ENCODE measurements around the gene PRKAR1A.
A peak's percentile ranks its signal among the peaks of the same experiment; 100 is the strongest.
"Not testable (repeated sequence)": the region's sequence is repeated elsewhere in the genome, so short reads cannot be mapped to it uniquely, and the experiment has no call there.

PRKAR1A gene

GRCh38 chr17:68578236-68578635, 66.0 kb downstream of the PRKAR1A start:
- DNase-seq, result no peak

DNA sequence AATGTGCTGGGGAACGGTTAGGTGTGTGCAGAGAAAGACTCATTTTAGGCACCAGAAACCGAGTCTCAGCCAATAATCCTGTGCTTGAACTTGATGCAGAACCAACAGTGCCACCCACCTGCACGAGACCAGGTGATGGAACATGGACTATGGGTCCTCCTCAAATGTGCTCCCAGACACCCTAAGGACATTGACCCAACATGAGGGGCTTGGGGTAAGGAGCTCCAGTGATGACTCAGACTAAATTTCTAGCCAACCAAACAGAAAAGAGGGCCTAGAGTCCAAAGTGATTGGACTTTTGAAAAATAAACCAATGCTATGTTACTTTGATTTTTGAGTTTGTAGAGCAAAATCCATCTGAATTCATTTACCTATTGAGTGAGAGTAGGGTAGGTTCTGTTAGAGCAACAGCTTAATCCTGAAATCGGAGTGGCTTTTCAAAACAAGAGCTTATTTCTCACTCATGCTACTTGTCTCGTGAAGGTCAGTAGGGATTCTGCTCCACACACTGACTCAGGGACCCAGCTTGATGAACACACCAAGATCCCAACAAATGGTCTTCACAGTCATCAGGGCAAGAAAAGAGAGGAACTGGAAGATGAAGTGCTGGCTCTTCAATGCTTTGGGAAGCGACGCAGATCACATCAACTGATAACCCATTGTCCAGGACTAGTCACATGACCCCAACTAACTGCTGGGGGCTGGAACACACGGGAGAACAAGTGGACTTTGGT, 67.1 kb downstream of the PRKAR1A start:
- no peak for DNase-seq

- peak in 1 of 51 donors; percentile 36 for DNase-seq
Measured at GRCh38 chr17:68580236-68580770, 68.1 kb downstream of the PRKAR1A start.

DNA sequence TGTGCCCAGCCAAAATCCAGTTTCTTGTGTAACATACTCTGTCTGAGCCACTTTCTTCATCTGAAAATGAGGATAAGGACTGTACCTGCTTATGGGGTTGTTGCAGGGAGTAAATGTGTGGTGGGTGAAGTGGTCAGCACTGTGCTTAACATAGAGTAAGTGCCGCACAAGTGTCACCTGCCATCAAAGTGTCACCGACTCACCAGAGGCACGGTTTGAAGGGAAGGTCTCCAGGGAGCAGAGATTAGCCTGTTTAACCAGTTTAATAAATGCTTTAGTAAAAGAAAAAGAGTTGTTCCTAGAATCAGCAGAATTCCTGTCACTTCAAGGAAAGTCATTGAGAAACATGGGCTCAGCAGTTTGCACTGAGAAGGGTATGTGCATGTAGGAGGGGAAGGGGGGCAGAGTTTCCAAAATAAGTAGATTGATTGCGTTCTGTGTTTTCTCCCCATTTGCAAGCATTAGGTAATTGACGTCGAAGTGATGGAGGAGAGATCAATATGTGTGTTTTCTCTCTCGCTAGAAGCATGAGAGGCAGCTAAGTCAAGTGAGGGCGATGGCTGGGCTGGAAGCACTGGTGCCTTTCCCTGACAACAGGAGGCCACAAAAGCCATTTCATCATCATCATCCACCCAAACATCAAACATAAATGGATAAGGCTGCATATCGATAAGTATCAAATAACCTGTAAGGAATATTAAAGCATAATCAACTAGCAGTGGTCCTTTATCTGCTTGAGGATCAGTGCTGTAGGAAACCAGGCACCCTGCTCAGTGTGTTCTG, 69.8 kb downstream of the PRKAR1A start:
- no peak for DNase-seq

DNA sequence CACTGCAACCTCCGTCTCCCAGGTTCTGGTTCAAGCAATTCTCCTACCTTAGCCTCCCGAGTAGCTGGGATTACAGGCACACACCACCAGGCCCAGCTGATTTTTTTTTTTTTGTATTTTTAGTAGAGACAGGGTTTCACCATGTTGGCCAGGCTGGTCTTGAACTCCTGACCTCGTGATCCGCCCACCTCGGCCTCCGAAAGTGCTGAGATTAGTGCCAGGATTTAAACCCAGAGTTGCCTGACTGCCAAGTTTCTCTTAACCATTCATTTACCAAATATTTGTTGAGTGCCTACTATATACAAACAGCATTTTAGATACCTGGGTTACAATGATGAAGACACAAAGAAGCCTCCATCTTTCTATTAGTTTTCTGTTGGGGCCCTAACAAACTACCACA, 70.6 kb downstream of the PRKAR1A start:
- not testable (repeated sequence) for DNase-seq

GRCh38 chr17:68584581-68585303, 72.5 kb downstream of the PRKAR1A start:
- DNase-seq, result no peak

GRCh38 chr17:68585643-68586042, 73.4 kb downstream of the PRKAR1A start:
- DNase-seq, result no peak

- no peak for DNase-seq
Measured at GRCh38 chr17:68587026-68587425, 74.8 kb downstream of the PRKAR1A start.

DNA sequence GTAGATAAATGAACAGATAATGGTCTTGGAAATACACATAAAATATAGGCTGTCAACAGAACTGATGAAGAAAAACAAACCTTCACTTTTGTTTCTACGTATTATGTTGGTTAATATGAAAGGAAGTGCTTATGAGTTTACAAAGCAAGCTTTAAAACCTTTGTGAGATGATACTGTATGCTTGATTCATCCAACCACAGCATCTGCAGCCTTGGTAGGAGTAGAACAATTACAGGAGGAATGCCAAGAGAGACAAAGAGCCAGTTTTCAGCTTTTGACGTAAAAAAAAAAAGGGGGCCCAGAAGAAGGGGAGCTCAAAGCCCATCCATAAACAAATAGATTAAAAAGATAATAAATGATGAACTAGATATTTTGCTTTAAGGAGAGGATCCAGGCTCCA, 75.6 kb downstream of the PRKAR1A start:
- DNase-seq, result no peak

GRCh38 chr17:68588362-68588761, 76.1 kb downstream of the PRKAR1A start:
- no peak for DNase-seq

GRCh38 chr17:68589086-68589485, 76.9 kb downstream of the PRKAR1A start:
- no peak for DNase-seq

- DNase-seq, result peak in 1 of 51 donors; percentile 13
Measured at GRCh38 chr17:68591583-68591982, 79.4 kb downstream of the PRKAR1A start.

DNA sequence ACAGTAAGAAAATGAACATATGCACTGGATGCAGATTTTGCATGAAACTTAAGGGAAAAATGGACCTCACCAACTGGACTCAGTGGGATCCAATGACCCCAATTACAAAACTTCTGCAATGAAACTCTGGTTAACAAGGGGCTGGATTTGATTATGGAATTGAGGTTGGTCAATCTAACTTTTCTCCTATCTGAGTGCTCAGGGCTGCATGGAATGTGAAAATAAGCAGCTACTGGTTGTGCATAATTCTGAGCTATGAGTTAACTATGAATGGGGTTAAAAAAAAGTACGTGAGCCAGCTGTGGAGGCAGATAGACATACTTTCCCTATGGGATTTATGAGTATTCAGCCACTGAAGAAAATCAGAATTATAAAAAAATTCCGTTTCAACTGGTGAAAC, 79.8 kb downstream of the PRKAR1A start:
- DNase-seq, result no peak

DNA sequence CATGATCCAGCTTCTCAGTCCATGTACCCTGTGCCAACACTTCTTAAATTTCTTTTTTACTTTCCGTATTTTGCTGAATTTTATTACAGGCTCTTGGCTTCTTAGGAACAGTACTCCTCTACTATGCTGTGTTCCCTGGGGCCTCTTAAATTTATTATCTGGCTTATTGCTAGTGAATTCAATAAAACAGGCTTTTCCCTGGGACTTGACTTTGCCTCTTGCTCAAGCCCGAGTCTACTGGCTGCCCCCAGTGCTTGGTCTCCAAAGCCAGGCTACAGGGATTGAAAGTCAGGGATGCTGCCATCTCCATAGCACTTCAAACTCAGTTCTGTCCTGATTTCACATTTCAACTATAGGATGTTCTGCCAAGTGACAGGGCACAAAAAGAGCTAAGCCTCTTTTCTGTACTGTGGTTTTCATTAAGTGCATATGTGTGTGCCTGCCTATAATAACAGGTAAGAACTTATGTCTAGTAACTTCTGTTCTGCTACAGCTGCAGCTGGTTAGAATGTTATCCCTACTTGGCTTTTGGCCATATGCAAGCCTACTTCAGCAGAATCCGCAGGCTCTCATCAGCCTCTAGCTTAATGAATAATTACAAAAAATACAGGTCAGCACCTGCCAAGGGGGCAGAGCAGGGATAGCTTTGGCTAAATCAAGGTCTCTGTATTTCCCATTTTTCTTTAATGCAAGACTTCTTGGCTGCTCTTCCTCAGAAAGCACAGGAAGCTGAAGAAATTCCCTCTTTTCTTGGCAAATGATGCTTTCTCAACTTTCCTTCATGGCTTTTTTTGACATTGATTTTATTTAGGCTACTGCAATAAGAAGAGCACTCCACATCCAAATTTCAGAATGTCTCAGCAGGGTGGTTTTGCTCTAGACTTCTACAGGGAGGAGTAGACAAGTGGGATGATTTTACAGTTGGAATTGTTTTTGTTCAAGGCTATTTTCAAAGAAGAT, 80.7 kb downstream of the PRKAR1A start:
- DNase-seq, result no peak

DNA sequence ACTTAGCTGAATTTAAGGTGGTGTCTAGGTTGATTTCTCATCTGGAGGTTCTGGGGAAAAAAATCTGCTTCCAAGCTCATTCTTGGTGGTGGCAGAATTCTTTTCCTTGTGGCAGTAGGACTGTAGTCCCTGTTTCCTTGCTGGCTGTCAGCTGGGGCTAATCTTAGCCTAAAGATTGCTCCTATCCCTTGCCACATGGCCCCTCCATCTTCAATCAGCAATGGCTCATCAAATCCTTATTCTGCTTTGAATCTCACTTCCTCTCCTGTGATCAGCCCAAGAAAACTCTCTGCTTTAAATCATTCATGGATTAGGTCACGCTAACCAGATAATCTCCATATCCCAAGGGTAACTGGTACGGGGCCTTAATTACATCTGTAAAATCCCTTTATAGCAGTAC, 82.3 kb downstream of the PRKAR1A start:
- DNase-seq, result no peak

- DNase-seq, result no peak
Measured at GRCh38 chr17:68595496-68595895, 83.3 kb downstream of the PRKAR1A start.

GRCh38 chr17:68595986-68596385, 83.8 kb downstream of the PRKAR1A start:
- DNase-seq, result no peak

- no peak for DNase-seq
Measured at GRCh38 chr17:68596411-68596945, 84.2 kb downstream of the PRKAR1A start.

DNA sequence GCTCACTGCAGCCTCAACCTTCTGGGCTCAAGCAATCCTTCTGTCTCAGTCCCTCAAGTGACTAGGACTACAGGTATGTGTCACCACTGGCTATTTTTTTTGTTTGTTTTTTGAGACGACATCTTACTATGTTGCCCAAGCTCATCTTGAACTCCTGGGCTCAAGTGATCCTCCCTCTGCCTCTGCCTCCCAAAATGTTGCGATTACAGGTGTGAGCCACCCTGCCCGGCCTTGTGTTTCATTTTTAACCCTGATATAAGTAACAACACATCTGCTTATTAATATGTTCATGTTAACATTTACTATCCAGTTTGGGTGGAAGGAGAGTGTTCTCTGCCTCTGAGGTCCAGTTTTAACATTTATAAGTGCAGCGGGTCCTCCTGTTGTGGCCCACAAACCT, 85.8 kb downstream of the PRKAR1A start:
- DNase-seq, result no peak

DNA sequence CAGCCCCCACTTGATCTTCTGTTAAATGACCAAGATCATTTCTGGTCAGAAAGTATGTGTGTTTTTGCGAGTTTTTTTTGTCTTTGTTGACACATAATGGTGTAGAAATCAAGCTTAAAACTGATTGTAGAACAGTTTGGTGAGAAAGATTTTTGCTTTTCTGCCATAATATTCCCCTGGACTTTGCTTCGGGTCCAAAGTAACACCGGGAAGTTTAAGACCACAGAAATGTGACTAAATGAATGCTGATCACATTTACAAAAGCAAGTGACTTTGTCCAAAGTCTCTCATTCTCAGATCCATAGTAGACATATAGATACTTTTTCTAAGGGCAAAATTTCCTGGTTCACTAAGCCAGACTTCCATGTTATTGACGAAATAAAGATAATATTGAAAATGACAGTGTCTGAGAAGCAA, 86.3 kb downstream of the PRKAR1A start:
- DNase-seq, result no peak

- no peak for DNase-seq
Measured at GRCh38 chr17:68599091-68599490, 86.9 kb downstream of the PRKAR1A start.
